ENCODE measurements around the gene YY2.

DNA sequence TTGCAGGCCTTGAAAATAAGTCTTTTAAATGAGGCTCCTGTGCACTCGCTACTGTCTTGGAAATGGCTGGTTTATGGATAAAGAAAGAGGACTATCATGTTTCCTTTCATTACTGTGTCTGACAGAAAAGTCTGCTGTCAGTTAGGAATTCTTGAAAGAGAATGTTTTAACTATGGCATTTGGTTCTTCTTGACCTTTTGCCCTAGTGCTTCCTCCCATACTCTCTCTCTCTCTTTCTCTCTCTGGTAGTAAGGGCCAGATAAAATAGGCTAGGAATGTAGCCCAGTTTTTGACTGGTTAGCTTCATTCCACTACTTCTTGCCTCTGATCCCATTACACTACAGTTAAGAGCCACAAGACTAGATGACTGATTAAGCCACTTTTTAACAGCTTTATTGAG, 29.8 kb downstream of the YY2 start:
- TF ChIP-seq, protein P1, sequence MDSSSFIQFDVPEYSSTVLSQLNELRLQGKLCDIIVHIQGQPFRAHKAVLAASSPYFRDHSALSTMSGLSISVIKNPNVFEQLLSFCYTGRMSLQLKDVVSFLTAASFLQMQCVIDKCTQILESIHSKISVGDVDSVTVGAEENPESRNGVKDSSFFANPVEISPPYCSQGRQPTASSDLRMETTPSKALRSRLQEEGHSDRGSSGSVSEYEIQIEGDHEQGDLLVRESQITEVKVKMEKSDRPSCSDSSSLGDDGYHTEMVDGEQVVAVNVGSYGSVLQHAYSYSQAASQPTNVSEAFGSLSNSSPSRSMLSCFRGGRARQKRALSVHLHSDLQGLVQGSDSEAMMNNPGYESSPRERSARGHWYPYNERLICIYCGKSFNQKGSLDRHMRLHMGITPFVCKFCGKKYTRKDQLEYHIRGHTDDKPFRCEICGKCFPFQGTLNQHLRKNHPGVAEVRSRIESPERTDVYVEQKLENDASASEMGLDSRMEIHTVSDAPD (CRISPR knock-in tag; IDR thresholded peaks at IDR 0.05) = no peak
- TF ChIP-seq CTCF (IDR thresholded peaks at IDR 0.05 in 2 of 3, conservative IDR thresholded peaks at IDR 0.05 in 1 of 3; ENCODE audit: insufficient read depth in 2 of 3, low read depth in 1 of 3, low read length in 3 of 3) (no peak), ZNF12 (CRISPR knock-in tag; IDR thresholded peaks at IDR 0.05) (no peak), ZNF41 (CRISPR knock-in tag; conservative IDR thresholded peaks at IDR 0.05) (no peak), JUND (IDR thresholded peaks at IDR 0.05; ENCODE audit: borderline replicate concordance, low read depth, low read length) (no peak), JUND (tag; IDR thresholded peaks at IDR 0.05; ENCODE audit: borderline replicate concordance, low read depth, low read length) (no peak), E2F3 (CRISPR knock-in tag; IDR thresholded peaks at IDR 0.05) (no peak), NFATC3 (IDR thresholded peaks at IDR 0.05) (no peak), HDGF (IDR thresholded peaks at IDR 0.05) (no peak), TCF7L2 (IDR thresholded peaks at IDR 0.05; ENCODE audit: low read depth, low read length) (no peak)

Data from K562 (cell line).